K562 (cell line): ENCODE results near the gene SLMAP. TPM values are rescaled to one million over a fixed set of nuclear protein-coding genes. Genes with fewer than 3 reads are reported as not detected.

ENCODE experiments used
- C11orf30 ChIP-seq: fragments of 450-650 bp; IDR thresholded peaks from 2 replicates; pipeline ENCODE4 v1.6.1; 2016; ENCODE audit warnings: low read depth, mild to moderate bottlenecking
- CCNT2 ChIP-seq: IDR thresholded peaks from 2 replicates; pipeline ENCODE4 v1.6.1; 2011; ENCODE audit warnings: borderline replicate concordance, low read depth, mild to moderate bottlenecking, moderate library complexity, mixed read lengths, low read length; ENCODE audit not compliant: insufficient read length; ENCODE audit errors: extremely low read depth
- GATA2 ChIP-seq: sonication (generic); formaldehyde crosslinking; IDR thresholded peaks from 2 replicates; pipeline ENCODE4 v1.4.0; 2020; ENCODE audit warnings: mild to moderate bottlenecking, missing genetic modification reagents
- HDAC8 ChIP-seq: fragments of 450-650 bp; IDR thresholded peaks from 2 replicates; pipeline ENCODE4 v1.6.1; 2016; ENCODE audit warnings: mild to moderate bottlenecking, missing genetic modification characterization, moderate library complexity, missing compliant biosample characterization
- KHSRP ChIP-seq: fragments of 450-650 bp; IDR thresholded peaks from 2 replicates; pipeline ENCODE4 v1.6.1; 2017
- NUFIP1 ChIP-seq: fragments of 450-650 bp; IDR thresholded peaks from 2 replicates; pipeline ENCODE4 v1.6.1; 2018; ENCODE audit not compliant: partially characterized antibody
- OTX1 ChIP-seq: fragments of 450-650 bp; formaldehyde crosslinking; IDR thresholded peaks from 2 replicates; pipeline ENCODE4 v1.4.0; 2022; ENCODE audit warnings: mild to moderate bottlenecking
- RBBP5 ChIP-seq: fragments of 200-600 bp; sonication (generic); IDR thresholded peaks from 2 replicates; pipeline ENCODE4 v1.6.1; 2012; ENCODE audit warnings: borderline replicate concordance, mild to moderate bottlenecking, low read length, control low read depth, inconsistent platforms; ENCODE audit not compliant: insufficient read depth, poor library complexity, severe bottlenecking
- SREBF1 ChIP-seq: fragments of 150-350 bp; IDR thresholded peaks from 2 replicates; pipeline ENCODE4 v1.6.1; 2014; ENCODE audit warnings: antibody characterized with exemption, low read depth, low read length, borderline replicate concordance
- SRSF3 ChIP-seq: fragments of 200-400 bp; formaldehyde crosslinking; IDR thresholded peaks from 2 replicates; pipeline ENCODE4 v1.6.1; 2016; ENCODE audit warnings: mild to moderate bottlenecking, low read length, moderate library complexity; ENCODE audit not compliant: insufficient read depth
- ZFP36 ChIP-seq: fragments of 150-350 bp; IDR thresholded peaks from 2 replicates; pipeline ENCODE4 v1.6.1; 2018; ENCODE audit warnings: low read length, low read depth; ENCODE audit not compliant: partially characterized antibody
- ZNF23 ChIP-seq: fragments of 250-450 bp; sonication (Bioruptor Pico); IDR thresholded peaks from 2 replicates; pipeline ENCODE4 v1.4.0; 2020; ENCODE audit warnings: mild to moderate bottlenecking
- polyA plus RNA-seq, 8 experiments: library from polyadenylated mRNA; depleted of rRNA in 4 of 8; stranded (reverse) in 5 of 8; unstranded in 3 of 8; fragments of >200 nt; fragmentation: Nextera tagmentation in 2 of 8; fragmentation: Illumina TruSeq in 1 of 8; extraction: Ambion mirVana in 2 of 8; extraction: Trizol in 1 of 8; gene quantifications; 2 replicates each; pipeline versions ENCODE4 v1.2.1 to v1.2.3, GENCODE V29; 2011 to 2014; ENCODE audit warnings: inconsistent platforms in 1 of 8, missing spikeins in 1 of 8
- total RNA-seq, 7 experiments: library from RNA; depleted of rRNA in 6 of 7; stranded (reverse); fragments of >200 nt in 6 of 7; fragmentation: Illumina TruSeq in 2 of 7; extraction: Trizol in 2 of 7; gene quantifications; 2 replicates each; pipeline versions ENCODE4 v1.2.1 to v1.2.3, GENCODE V29; 2011 to 2021; ENCODE audit warnings: low replicate concordance in 1 of 7
- TF ChIP-seq, protein P1 (sequence below), 2 experiments: IDR thresholded peaks in 1 of 2; conservative IDR thresholded peaks in 1 of 2; 2 replicates each; pipeline ENCODE4 v1.6.1; 2016; ENCODE audit warnings: low read depth in 2 of 2, mild to moderate bottlenecking in 1 of 2, missing compliant biosample characterization in 1 of 2, missing genetic modification characterization in 1 of 2, moderate library complexity in 1 of 2
- TF ChIP-seq, protein P2 (sequence below), 2 experiments: fragments of 450-650 bp; formaldehyde crosslinking in 1 of 2; IDR thresholded peaks; 2 replicates each; pipeline versions ENCODE4 v1.4.0 to v1.6.1; 2014 to 2020; ENCODE audit warnings: mild to moderate bottlenecking in 2 of 2, borderline replicate concordance in 1 of 2, low read depth in 1 of 2
- TF ChIP-seq, protein P3 (sequence below): fragments of 450-650 bp; IDR thresholded peaks from 2 replicates; pipeline ENCODE4 v1.6.1; 2018; ENCODE audit warnings: mild to moderate bottlenecking, low read depth; ENCODE audit not compliant: partially characterized antibody

Gene SLMAP
- total and polyA plus RNA-seq, 9 of the 15 experiments (the other 6 are each of a cell fraction or from before 2014, with no cell fraction given), result 12.1 to 50.7 (median 28.3) TPM

DNA sequence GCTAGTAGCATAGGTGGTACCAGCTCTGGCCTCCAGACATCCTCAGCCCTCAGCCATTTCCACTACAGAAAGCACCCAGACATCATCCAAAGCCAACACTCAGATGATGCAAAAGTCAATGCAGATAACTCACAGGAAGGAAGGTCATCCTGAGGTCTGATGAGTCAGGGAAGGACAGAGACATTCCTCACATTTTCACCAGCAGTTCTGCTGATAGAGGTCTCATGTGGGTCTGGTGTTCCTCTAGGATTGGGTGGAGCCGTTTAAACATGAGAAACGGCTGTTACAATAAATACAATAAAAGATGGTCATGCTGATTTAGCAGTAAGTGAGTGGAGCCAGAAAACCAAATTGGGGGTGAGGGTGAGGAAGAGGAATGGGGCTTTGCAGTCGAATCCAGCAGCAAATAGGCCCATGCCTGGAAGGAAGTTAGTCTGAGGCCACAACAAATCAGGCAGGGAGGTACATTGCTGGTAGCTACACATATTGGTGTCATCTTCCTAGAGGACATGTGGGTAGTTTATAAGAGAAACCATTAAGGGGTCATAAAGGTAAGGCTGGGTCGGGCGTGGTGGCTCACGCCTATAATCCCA is 218.8 kb downstream of the SLMAP start (continued):
- TF ChIP-seq, protein P1, sequence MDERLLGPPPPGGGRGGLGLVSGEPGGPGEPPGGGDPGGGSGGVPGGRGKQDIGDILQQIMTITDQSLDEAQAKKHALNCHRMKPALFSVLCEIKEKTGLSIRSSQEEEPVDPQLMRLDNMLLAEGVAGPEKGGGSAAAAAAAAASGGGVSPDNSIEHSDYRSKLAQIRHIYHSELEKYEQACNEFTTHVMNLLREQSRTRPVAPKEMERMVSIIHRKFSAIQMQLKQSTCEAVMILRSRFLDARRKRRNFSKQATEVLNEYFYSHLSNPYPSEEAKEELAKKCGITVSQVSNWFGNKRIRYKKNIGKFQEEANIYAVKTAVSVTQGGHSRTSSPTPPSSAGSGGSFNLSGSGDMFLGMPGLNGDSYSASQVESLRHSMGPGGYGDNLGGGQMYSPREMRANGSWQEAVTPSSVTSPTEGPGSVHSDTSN (CRISPR knock-in tag; IDR thresholded peaks at IDR 0.05; ENCODE audit: low read depth), result no peak
- TF ChIP-seq, protein P1 (tag; conservative IDR thresholded peaks at IDR 0.05; ENCODE audit: low read depth), result no peak
- TF ChIP-seq, protein P2, sequence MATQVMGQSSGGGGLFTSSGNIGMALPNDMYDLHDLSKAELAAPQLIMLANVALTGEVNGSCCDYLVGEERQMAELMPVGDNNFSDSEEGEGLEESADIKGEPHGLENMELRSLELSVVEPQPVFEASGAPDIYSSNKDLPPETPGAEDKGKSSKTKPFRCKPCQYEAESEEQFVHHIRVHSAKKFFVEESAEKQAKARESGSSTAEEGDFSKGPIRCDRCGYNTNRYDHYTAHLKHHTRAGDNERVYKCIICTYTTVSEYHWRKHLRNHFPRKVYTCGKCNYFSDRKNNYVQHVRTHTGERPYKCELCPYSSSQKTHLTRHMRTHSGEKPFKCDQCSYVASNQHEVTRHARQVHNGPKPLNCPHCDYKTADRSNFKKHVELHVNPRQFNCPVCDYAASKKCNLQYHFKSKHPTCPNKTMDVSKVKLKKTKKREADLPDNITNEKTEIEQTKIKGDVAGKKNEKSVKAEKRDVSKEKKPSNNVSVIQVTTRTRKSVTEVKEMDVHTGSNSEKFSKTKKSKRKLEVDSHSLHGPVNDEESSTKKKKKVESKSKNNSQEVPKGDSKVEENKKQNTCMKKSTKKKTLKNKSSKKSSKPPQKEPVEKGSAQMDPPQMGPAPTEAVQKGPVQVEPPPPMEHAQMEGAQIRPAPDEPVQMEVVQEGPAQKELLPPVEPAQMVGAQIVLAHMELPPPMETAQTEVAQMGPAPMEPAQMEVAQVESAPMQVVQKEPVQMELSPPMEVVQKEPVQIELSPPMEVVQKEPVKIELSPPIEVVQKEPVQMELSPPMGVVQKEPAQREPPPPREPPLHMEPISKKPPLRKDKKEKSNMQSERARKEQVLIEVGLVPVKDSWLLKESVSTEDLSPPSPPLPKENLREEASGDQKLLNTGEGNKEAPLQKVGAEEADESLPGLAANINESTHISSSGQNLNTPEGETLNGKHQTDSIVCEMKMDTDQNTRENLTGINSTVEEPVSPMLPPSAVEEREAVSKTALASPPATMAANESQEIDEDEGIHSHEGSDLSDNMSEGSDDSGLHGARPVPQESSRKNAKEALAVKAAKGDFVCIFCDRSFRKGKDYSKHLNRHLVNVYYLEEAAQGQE (IDR thresholded peaks at IDR 0.05; ENCODE audit: borderline replicate concordance), result no peak
- TF ChIP-seq, protein P2 (CRISPR knock-in tag; IDR thresholded peaks at IDR 0.05; ENCODE audit: low read depth), result no peak
- TF ChIP-seq RBBP5 (no peak), HDAC8 (tag) (no peak), SRSF3 (no peak), NUFIP1 (no peak), ZNF23 (CRISPR knock-in tag) (no peak), KHSRP (no peak), ZFP36 (no peak), GATA2 (CRISPR knock-in tag) (no peak), OTX1 (CRISPR knock-in tag) (no peak), SREBF1 (no peak), CCNT2 (no peak), C11orf30 (peak; percentile 63)
- TF ChIP-seq, protein P3, sequence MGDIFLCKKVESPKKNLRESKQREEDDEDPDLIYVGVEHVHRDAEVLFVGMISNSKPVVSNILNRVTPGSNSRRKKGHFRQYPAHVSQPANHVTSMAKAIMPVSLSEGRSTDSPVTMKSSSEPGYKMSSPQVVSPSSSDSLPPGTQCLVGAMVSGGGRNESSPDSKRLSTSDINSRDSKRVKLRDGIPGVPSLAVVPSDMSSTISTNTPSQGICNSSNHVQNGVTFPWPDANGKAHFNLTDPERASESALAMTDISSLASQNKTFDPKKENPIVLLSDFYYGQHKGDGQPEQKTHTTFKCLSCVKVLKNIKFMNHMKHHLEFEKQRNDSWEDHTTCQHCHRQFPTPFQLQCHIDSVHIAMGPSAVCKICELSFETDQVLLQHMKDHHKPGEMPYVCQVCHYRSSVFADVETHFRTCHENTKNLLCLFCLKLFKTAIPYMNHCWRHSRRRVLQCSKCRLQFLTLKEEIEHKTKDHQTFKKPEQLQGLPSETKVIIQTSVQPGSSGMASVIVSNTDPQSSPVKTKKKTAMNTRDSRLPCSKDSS, result no peak
